Measurements from ENCODE around the gene HGF.
"Not testable (repeated sequence)": the region's sequence is repeated elsewhere in the genome, so short reads cannot be mapped to it uniquely, and the experiment has no call there.

HGF gene

DNA sequence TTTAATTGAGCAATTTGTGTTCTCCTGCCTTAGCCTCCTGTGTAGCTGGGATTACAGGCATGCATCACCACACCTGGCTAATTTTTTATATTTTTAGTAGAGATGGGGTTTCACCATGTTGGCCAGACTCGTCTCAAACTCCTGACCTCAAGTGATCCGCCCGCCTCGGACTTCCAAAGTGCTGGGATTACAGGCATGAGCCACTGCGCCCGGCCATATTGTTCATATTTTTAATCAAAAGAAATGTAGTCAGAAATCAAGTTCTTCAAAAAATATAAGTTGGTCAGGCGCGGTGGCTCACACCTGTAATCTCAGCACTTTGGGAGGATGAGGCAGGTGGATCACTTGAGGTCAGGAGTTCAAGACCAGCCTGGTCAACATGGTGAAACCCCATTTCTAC lies 47.6 kb downstream of the HGF start:
- DNase-seq (ENCODE audit: low read depth in 2 of 3, low spot score in 1 of 3), result not testable (repeated sequence)

DNA sequence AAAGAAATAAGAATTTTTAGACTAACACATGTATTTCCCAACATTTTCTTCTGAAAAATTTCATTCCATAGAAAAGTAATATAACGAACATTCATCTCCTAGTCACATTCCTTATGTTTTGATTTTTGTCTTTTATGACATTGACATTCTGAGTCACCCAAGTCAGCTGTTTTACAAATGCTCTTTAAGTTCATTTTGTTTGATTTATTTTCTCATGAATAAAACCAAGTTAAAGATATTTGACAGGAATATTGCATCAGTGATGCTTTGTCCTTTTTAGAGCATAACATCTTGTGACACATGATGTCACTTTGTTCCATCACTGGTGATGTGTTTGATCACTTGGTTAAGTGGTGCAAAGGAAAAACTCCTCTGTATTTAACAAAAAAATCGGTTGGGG lies 48.4 kb downstream of the HGF start:
- no peak for DNase-seq (ENCODE audit: low read depth in 2 of 3, low spot score in 1 of 3)

DNA sequence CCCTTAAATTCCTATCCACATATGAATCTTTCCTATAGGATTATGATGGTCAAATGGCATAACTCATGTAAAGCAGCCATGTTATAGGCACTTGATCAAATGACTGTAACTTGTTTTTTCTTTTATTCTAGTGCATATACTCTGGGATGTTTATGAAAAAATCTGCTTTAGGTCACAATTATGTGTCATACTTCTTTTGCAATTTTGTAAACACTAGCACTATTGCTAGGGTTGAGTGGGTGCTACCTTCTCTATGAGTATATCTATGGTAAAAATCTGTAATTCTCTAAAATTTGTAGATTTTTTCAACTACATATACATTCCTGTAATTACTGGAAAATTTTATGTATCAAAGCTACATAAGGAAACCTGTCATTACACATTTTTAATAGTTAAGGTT lies 50.0 kb downstream of the HGF start:
- no peak for DNase-seq (ENCODE audit: low read depth in 2 of 3, low spot score in 1 of 3)

DNA sequence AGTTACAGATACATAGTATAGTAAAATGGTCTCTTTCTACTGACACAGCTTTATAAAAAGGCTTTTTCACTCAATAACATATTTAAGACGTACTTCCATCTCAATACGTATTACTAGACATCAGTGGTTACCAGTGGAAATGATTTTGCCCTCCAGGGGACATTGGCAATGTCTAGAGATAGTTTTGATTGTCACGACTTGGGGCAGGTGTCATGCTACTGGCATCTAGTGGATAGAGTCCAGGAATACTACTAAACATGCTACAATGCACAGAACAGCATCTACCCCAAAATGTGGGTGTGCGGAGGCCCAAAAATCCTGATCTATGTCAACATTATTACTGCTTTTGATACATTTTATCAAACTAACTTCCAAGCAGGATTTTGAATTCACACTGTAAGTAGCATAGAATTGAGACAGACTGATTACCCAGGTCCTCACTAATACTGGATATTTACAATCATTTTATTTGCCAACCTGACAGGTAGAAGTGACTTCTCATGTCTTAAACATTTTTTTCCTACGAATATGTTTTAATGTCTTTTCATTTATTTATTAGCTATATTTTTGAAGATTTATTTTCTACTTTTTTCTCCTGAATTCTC lies 53.8 kb downstream of the HGF start:
- DNase-seq (ENCODE audit: low read depth in 2 of 3, low spot score in 1 of 3), result no peak

DNA sequence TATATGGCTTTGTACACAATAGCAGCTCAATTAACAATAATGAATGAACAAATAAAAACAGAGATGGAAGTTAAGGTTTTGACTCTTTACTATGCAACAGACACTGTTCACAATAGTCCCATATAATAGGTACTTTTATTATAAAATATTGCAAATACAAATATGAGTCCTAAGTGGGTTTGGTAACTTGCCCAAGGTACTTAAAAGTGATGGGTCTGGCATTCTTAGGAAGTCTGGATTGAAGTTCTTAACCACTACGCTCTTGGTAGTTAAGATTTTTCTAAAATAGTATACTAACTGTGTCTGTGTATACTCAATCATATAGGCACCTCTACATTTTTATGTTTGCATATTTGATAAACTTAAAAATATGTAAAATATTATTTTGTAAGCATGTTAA lies 55.5 kb downstream of the HGF start:
- DNase-seq (ENCODE audit: low read depth in 2 of 3, low spot score in 1 of 3), result no peak

DNA sequence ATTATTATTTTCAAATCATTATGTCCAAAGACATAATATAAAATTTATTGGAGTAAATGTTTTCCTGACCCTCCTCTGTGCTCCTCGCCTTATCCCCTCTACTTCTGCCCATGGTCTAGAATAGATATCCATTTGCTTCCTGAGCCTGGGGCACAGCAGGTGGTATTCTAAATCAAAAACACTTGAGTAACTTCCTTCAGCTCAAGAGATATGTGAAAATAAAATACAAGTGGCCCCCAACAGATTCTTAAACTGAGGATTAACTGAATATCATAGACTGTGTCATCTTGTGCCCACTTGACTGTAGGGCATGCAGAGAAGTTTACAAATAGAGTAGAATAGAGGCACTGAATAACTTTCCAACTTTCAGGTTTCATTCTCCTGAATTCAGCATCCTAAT lies 59.1 kb downstream of the HGF start:
- no peak for DNase-seq (ENCODE audit: low read depth in 2 of 3, low spot score in 1 of 3)

DNA sequence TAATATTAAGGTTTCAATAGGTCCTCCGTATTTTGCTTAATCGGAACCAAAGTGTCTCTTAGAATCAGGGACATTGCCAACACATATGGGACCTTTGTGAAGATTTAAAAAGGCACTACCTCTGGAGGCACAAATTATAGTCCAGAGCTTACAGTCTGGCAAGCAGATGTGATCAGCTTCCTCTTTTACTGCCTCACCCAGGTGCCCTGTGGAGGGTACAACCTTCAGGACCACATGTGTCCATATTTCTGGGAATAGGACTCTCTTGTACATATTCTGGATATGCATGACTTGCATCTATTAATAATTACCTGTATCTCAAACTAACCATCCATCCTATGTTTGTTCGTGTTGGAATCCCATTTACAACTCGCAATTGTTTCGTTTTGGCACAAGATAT lies 60.0 kb downstream of the HGF start:
- no peak for DNase-seq (ENCODE audit: low read depth in 2 of 3, low spot score in 1 of 3)

DNA sequence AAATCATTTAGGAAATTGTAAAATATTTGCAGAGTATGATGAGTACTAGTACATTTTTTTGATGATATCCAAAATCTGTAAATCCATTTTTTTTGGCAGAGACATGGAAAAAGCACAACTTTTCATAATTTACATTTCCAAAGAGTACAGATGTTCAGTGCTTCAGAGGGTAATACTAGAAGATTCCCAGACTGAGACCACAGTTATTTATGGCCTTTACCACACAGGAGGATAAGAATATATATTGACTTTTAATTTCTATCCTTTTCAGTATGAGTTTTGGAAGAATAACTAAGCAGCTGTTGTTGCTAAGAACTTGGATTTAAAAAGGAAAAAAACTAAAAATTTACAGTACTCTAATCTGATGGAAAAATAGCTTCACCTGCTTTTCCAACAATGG lies 61.9 kb downstream of the HGF start:
- no peak for DNase-seq (ENCODE audit: low read depth in 2 of 3, low spot score in 1 of 3)

DNA sequence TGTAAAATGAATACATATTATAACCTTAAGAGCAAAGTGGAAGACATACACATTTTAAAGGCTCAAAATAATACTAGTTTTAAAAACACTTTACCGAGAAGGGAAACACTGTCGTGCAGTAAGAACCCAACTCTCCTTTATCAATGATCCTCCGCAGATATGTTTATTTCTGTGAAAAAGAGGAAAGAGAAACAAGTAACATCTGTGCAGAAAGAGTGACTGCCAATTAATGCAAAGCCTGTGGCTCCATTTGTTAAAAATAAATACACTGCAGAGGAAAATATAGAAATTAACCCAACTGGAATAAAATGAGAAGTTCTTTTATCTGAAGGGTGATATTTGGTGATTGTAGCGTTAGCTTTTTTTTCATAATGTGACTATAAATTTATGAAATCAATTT lies 62.7 kb downstream of the HGF start:
- no peak for DNase-seq (ENCODE audit: low read depth in 2 of 3, low spot score in 1 of 3)

DNA sequence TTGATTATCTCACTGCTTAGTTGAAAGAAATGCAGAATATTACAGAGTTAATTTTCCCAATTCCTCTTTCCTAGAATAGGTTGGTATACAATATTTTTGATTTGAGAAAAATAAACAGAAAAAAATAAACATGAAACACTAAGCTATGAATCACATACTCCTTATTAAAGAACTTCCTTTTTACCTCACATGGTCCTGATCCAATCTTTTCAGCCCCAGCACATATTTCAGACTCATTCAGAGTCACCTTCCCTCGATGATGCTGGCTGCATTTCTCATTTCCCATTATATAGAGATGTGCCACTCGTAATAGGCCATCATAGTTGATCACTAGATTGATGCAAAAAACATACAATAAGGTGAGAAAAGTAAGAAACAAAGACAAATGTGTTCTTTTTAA lies 64.6 kb downstream of the HGF start:
- DNase-seq (ENCODE audit: low read depth in 2 of 3, low spot score in 1 of 3), result no peak

DNA sequence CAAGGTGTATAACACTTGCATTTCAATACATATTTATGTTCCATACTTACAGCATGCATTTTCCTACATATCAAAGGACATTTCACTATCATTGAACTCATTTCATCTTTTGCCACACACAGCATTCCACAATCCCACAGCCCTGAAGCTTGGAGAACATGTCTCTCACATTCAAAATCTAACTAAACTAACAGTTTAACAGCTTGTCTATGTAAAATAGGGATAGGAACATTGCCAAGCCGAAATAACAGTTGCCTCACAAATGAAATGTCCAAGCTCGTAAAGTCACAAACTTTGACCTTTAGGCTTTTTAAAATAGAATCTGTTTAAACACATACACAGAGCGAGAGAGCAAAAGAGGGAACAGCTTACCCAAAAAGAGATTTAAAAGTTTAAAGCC lies 65.3 kb downstream of the HGF start:
- DNase-seq (ENCODE audit: low read depth in 2 of 3, low spot score in 1 of 3), result no peak

DNA sequence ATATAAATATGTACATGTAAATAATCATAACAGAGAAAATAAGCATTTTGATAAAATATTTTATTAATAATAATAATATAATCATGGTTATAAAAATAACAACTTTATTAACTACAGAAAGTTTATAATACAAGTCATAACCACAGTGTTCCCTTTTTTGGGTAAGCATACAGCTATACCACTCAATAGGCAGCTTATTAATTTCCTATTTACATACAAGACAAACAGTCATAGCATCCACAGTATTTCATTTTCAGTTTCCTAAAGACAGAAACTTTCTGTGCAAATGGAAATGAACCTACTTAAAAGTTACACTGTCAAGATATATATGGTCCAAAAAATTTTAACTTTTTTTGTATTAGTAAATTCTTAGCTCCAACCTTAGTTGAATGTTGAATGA lies 70.9 kb downstream of the HGF start:
- no peak for DNase-seq (ENCODE audit: low read depth in 2 of 3, low spot score in 1 of 3)

DNA sequence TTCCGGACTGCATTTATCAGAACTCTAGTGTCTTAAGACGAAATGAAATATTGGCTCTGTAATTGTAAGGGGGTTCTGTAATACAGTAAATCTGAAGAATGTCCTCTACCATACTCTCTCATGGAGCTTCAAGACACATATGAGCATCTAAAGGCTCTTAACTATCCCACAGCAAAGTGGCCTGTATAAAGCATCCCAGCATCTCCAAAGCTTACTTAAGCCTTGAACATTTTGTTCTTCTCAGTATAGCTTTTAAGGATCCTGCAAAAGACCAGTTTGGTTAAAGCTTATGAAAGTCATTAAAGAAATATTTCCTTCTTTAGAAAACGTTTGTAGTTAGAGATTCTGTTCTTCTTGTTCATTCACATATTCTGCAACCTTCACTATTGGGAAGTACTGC lies 75.1 kb downstream of the HGF start:
- no peak for DNase-seq (ENCODE audit: low read depth in 2 of 3, low spot score in 1 of 3)

DNA sequence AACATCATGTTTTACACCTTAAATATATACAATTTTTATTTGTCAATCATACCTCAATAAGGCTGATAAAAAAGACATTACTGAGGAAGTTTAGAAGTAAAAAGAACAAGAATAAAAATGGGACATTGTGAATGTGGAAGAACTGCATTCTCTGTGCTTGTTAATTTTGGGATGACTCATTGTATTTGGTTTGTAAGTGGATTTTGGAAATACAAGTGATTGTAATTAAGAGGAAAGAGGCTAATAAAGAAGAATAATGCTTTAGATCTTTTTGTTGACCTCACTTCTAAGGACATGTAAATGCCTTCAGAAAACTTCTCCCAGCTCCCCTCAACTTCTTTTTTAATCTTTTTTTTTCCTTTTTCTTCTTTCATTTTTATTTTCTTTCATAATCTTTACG lies 76.0 kb downstream of the HGF start:
- DNase-seq (ENCODE audit: low read depth in 2 of 3, low spot score in 1 of 3), result no peak

DNA sequence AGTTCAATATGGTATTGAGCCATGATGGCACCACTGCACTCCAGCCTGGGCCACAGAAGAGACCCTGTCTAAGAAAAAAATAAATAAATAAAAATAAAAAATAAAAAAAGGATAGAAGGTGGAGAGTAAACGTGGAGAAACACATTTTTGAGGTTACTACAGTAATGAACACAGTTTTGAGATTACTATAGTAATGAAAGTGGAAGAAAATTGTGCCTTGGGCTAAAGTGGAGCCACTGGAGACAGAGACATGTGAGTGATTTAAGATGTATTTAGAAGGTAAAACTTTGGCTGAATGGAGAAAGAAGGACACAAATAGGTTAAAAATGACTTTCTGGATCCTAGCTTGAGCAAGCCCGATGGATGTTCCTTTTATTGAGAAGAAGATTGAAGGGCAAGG lies 76.8 kb downstream of the HGF start:
- DNase-seq (ENCODE audit: low read depth in 2 of 3, low spot score in 1 of 3), result no peak

DNA sequence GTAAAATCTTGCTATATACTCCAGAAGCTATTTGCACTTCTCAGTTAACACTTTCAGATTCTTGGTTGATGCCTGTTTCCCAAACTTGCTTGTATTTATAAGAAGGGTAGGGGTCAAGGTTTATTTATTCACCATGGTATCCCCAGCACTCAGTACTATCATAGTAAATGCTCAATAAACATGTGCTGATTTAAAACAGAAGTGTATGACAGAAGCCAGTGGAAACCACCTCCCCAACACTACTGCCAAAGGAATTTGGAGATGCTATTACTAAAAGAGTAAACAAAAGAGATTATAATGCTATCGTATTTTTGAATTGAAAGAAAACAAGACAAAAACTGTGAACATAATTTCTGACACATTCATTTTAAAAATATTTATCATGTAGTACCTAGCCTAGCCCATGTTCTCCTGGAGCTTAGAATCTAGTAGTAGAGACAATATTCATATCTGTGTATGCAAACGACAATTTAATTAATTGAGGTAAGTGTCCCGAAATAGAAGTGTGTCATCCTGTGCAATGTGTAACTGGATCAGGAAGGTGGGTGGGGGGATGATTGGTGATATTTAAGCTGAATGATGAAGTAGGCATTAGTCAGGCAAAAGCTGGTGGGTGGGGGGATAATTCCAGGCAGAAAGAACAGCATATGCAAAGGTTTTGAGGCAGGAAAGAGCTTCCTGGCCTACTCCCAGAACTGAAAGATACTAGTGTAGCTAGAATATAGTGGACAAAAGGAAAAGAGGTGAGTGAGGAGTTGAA lies 77.5 kb downstream of the HGF start:
- DNase-seq (ENCODE audit: low read depth in 2 of 3, low spot score in 1 of 3), result no peak

DNA sequence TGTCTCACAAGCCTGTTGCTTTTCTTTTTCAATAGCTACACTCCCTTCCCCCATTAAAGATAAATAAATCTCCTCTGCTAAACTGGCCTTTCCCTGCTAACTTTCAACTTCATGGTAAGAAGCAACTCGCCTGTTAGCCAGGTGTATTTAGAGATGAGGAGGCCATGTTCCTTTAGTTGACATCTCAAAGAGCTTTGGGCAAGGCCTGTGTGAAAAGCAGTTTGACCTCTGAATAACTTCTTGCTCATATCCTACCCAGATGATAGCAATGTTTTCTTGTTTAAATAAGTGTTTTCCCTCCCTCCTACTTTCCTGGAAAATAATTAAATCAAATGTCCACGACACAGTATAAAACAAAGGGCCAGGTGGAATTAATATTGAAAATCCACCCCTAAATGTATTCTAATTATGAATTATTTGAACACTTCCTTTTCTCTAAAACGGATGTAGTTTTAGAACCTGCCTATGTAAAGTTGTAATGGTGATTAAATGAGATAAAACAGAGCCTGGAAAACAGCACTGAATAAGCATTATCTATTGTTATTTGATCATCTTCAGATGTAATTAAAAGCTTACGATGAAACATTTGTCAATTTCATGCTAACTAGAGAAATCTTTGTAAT lies 78.5 kb downstream of the HGF start:
- DNase-seq (ENCODE audit: low read depth in 2 of 3, low spot score in 1 of 3), result no peak

DNA sequence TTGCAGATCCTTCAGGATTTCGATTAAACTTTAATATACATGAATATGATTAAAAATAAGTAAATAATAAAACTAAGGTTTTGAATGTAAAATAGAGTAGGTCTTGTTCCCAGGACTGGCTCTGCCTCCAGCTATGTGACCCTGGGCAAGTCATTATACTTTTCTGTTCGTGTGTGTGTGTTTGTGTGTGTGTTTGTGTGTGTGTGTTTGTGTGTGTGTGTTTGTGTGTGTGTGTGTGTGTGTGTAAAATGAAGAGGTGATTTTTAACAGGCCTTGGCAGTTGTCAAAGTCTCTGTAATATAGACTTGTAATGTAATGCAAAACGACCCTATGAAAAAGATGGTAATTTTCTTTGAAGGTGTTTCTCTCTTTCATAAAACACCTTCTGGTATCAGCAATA lies 79.2 kb downstream of the HGF start:
- DNase-seq (ENCODE audit: low read depth in 2 of 3, low spot score in 1 of 3), result no peak

DNA sequence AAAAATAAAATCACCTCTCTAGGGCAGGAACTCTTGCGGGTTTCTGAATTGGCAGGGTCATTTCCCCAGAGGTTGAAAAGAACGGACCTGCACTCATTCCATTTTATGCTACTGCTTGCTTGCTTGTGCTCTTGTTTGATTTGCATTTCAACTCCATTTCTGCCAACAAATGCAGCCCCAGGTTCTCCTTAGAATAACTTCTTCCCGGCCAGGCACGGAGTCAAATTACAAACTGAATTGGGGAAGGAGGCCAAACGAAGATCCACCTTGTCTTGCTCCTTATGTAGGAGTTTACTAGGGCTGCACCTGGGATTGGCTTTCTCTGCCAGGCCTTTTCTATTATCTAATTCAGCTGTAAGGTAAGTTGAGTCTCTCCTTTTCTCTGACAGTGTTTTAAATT lies 79.6 kb downstream of the HGF start:
- no peak for DNase-seq (ENCODE audit: low read depth in 2 of 3, low spot score in 1 of 3)

DNA sequence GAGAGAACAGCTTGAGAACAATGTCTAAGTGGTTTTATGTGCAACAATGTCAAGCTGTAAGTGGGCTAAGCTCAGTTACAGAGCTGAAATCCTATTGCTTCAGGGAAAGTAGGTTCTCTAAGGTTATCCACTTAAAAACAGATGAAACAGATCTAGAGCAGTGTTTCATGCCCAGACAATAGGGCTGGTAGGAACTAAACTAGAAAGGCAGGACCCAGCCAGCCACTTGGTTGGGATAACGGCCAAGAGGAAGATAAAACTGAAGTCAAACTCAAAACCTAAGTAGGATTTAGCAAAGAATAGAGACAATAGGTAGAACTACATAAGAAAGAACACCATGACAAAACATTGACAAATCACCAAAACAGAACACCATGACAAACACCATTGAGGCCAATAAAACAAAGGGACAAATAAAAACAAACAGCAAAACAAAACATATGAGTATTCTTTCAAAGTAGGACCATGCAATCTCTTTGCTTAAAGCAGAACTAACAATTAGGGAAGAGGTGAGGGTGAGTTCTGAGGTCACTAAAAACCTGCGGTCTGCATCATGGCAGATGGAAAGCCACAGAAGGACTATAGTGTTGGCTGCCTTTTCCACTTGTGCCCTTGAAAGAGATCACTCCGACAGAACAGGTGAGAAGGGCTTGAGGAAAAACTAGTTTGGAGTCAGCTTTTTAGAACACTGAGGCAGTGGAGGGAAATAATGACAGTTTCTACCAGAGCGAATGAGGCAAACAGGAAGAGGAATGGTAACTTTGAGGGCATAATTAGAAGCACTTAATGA lies 81.0 kb downstream of the HGF start:
- DNase-seq (ENCODE audit: low read depth in 2 of 3, low spot score in 1 of 3), result no peak

DNA sequence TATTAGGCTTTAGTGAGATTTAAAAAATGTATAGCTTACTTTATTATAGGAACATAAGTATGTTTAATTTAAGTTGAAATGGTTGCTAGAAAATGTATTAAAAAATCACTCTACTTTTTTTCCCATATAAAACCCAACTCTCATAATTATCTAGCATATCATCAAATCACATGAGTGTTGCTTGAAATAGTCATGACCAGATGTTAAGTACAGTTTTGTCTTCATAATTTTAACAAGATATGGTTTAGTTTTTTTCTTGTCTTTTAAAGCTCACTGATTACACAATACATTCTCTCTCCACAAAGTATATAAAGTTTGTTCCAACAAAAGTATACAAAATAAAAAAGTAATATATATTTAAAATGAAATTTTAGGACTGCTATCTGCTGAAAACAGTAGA lies 82.8 kb downstream of the HGF start:
- DNase-seq (ENCODE audit: low read depth in 2 of 3, low spot score in 1 of 3), result no peak

DNA sequence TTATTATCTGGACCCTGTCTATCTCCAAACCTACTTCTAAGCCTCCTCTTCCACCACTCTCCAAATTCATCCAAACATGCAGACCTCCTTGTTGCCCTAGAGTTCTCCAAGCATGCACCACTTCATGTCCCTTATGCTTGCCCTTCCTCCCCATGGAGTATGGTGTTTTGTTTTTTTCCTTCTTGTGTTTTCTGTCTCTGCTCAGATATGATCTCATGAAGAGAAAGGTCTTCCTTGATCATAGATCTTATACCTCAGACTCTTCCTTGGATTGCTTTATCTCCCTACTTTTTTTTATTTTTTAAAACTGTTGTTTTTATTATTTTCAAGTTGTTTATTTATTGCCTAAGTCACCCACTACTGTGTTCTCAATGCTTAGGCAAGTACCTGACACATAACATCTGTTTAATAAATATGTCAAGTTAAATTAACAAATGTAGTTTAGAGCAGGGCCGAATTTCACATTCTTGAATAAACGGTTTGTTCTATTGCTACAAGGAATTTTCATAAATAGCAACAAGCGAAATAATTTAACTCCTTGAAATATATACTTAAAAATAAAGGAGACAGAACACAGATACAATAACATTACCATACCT lies 84.5 kb downstream of the HGF start:
- no peak for DNase-seq (ENCODE audit: low read depth in 2 of 3, low spot score in 1 of 3)
